Measurements from ENCODE around the gene UBE2L3.

The UBE2L3 gene

GRCh38 chr22:21646608-21647590, 79.4 kb downstream of the UBE2L3 start:
- no peak for DNase-seq (ENCODE audit: low read depth)

GRCh38 chr22:21650280-21650679, 82.8 kb downstream of the UBE2L3 start:
- DNase-seq (ENCODE audit: low read depth) = no peak

GRCh38 chr22:21650823-21651520, 83.5 kb downstream of the UBE2L3 start:
- no peak for DNase-seq (ENCODE audit: low read depth)

GRCh38 chr22:21651521-21652009, 84.1 kb downstream of the UBE2L3 start:
- no peak for DNase-seq (ENCODE audit: low read depth)

GRCh38 chr22:21652010-21652546, 84.6 kb downstream of the UBE2L3 start:
- DNase-seq (ENCODE audit: low read depth) = peak; percentile 62

- no peak for DNase-seq (ENCODE audit: low read depth)
These were observed 85.3 kb downstream of the UBE2L3 start for GRCh38 chr22:21652547-21653545.

GRCh38 chr22:21657020-21657359, 89.5 kb downstream of the UBE2L3 start:
- DNase-seq (ENCODE audit: low read depth) = no peak

- DNase-seq (ENCODE audit: low read depth) = peak; percentile 82
These were observed 90.0 kb downstream of the UBE2L3 start for GRCh38 chr22:21657360-21658032.

- DNase-seq (ENCODE audit: low read depth) = no peak
These were observed 92.5 kb downstream of the UBE2L3 start for GRCh38 chr22:21659864-21660525.

- no peak for DNase-seq (ENCODE audit: low read depth)
These were observed 93.4 kb downstream of the UBE2L3 start for GRCh38 chr22:21660904-21661303.

GRCh38 chr22:21661991-21662390, 94.5 kb downstream of the UBE2L3 start:
- no peak for DNase-seq (ENCODE audit: low read depth)

- DNase-seq (ENCODE audit: low read depth) = no peak
These were observed 96.2 kb downstream of the UBE2L3 start for GRCh38 chr22:21663738-21664137.

GRCh38 chr22:21665047-21665851, 97.7 kb downstream of the UBE2L3 start:
- DNase-seq (ENCODE audit: low read depth) = no peak

GRCh38 chr22:21666786-21667185, 99.3 kb downstream of the UBE2L3 start:
- DNase-seq (ENCODE audit: low read depth) = no peak

GRCh38 chr22:21669026-21669425, 101.5 kb downstream of the UBE2L3 start:
- no peak for DNase-seq (ENCODE audit: low read depth)

GRCh38 chr22:21672107-21672629, 104.7 kb downstream of the UBE2L3 start:
- DNase-seq (ENCODE audit: low read depth) = no peak
